PFSK-1 (cell line): Measurements from ENCODE around the gene HGFAC.

Source experiments
- FOXP2 ChIP-seq: optimal IDR thresholded peaks from 2 replicates; pipeline ENCODE3; 2011; ENCODE audit warnings: borderline replicate concordance, control low read depth, inconsistent platforms; ENCODE audit not compliant: insufficient read depth; ENCODE audit errors: extremely low read length, extremely low read depth
- POLR2AphosphoS5 ChIP-seq: IDR thresholded peaks from 2 replicates; pipeline ENCODE4 v1.6.1; 2012; ENCODE audit warnings: low read depth, mild to moderate bottlenecking, control low read depth, low read length, moderate library complexity
- SIN3A ChIP-seq: IDR thresholded peaks from 2 replicates; pipeline ENCODE4 v1.6.1; 2012; ENCODE audit warnings: mild to moderate bottlenecking, low read length, moderate library complexity, borderline replicate concordance; ENCODE audit not compliant: insufficient read depth
- TAF1 ChIP-seq: IDR thresholded peaks from 2 replicates; pipeline ENCODE4 v1.6.1; 2012; ENCODE audit warnings: low read length, control low read depth, borderline replicate concordance; ENCODE audit not compliant: insufficient read depth
- TF ChIP-seq, protein P1 (sequence below), 2 experiments: IDR thresholded peaks; 2 replicates each; pipeline versions ENCODE4 v1.6.1 to v1.8.0; 2011 to 2012; ENCODE audit warnings: low read depth in 2 of 2, low read length in 2 of 2, control low read depth in 1 of 2, inconsistent platforms in 1 of 2, mild to moderate bottlenecking in 1 of 2, moderate library complexity in 1 of 2; ENCODE audit not compliant: insufficient read depth in 1 of 2

Gene HGFAC

GRCh38 chr4:3472411-3473141 is 30.8 kb downstream of the HGFAC start:
- TF ChIP-seq POLR2AphosphoS5 (no peak), SIN3A (no peak), FOXP2 (no peak), TAF1 (no peak)
- TF ChIP-seq, protein P1, sequence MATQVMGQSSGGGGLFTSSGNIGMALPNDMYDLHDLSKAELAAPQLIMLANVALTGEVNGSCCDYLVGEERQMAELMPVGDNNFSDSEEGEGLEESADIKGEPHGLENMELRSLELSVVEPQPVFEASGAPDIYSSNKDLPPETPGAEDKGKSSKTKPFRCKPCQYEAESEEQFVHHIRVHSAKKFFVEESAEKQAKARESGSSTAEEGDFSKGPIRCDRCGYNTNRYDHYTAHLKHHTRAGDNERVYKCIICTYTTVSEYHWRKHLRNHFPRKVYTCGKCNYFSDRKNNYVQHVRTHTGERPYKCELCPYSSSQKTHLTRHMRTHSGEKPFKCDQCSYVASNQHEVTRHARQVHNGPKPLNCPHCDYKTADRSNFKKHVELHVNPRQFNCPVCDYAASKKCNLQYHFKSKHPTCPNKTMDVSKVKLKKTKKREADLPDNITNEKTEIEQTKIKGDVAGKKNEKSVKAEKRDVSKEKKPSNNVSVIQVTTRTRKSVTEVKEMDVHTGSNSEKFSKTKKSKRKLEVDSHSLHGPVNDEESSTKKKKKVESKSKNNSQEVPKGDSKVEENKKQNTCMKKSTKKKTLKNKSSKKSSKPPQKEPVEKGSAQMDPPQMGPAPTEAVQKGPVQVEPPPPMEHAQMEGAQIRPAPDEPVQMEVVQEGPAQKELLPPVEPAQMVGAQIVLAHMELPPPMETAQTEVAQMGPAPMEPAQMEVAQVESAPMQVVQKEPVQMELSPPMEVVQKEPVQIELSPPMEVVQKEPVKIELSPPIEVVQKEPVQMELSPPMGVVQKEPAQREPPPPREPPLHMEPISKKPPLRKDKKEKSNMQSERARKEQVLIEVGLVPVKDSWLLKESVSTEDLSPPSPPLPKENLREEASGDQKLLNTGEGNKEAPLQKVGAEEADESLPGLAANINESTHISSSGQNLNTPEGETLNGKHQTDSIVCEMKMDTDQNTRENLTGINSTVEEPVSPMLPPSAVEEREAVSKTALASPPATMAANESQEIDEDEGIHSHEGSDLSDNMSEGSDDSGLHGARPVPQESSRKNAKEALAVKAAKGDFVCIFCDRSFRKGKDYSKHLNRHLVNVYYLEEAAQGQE (IDR thresholded peaks at IDR 0.05; ENCODE audit: insufficient read depth in 1 of 2, low read depth in 2 of 2, low read length in 2 of 2): no peak

DNA sequence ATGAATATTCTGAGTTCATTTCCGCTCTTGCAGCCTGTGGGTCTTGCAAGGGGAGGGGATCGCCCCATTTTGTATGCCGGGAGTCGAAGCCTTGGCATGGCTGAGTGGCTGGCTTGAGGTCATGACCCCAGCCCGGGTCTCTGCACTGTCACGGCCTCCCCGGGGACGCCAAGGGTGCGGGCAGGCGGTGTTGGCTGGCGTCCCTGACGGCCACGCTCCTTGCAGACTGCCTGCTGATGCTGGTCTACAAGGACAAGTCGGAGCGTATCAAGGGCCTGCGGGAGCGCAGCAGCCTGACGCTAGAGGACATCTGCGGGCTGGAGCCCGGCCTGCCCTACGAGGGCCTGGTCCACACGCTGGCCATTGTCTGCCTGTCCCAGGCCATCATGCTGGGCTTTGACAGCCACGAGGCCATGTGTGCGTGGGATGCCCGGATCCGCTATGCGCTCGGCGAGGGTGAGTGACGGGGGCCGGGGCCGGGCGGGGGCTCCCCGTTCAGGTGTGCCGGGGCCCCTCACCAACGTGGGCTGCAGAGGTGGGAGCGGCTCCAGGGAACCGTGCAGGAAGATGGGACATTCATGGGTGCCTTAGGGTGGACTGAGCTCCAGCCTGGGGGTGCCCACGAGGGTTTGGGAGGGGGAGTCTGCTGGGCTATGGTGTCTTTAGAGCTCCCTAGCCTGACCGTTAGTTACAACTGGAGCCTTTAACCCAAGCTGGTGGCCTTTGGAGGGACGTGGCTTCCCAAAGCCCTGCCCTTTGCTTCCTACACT is 31.6 kb downstream of the HGFAC start:
- TF ChIP-seq SIN3A: no peak

- TF ChIP-seq TAF1: no peak
- no peak for TF ChIP-seq POLR2AphosphoS5
- TF ChIP-seq, protein P1 (IDR thresholded peaks at IDR 0.05; ENCODE audit: insufficient read depth in 1 of 2, low read depth in 2 of 2, low read length in 2 of 2): no peak
- TF ChIP-seq SIN3A: no peak
- no peak for TF ChIP-seq FOXP2
Measured at GRCh38 chr4:3473996-3474765, 32.4 kb downstream of the HGFAC start.

DNA sequence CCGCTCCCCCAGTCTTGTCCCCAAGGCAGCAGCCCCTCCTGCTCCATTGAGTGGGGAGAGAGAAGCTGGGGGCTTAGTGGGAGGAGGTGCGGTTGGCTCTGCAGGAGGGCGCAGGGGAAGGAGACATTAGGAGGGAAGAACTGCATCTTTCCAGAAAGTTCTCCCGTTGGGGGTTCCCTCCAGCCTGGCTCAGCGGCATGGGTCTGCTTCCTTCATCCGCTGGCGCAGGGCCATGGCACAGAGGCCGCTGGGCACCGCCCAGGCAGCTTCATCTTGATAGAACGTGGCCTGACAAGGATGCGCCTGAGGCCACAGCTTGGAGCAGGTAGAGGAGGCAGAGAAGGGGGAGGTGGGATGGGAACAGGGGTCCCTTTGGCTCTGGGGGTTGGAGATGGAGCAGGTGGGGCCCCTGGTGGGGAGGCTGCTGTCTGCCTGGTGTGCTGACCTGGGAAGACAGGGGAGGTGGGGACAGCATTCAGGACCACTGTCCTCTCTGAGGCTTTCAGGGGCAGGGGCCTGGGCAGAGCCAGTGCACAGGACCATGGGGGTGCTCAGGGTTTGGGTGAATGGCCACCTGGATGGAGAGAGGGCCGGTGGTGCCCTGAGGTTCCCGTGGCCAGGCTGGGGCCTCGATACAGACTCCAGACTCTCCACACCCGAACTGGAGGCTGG is 33.4 kb downstream of the HGFAC start:
- no peak for TF ChIP-seq SIN3A

GRCh38 chr4:3475713-3476260 is 34.0 kb downstream of the HGFAC start:
- TF ChIP-seq, protein P1 (IDR thresholded peaks at IDR 0.05; ENCODE audit: insufficient read depth in 1 of 2, low read depth in 2 of 2, low read length in 2 of 2): no peak
- TF ChIP-seq POLR2AphosphoS5 (no peak), FOXP2 (no peak), SIN3A (no peak), TAF1 (no peak)
